ENCODE data around the gene DKK2.

DKK2 gene

DNA sequence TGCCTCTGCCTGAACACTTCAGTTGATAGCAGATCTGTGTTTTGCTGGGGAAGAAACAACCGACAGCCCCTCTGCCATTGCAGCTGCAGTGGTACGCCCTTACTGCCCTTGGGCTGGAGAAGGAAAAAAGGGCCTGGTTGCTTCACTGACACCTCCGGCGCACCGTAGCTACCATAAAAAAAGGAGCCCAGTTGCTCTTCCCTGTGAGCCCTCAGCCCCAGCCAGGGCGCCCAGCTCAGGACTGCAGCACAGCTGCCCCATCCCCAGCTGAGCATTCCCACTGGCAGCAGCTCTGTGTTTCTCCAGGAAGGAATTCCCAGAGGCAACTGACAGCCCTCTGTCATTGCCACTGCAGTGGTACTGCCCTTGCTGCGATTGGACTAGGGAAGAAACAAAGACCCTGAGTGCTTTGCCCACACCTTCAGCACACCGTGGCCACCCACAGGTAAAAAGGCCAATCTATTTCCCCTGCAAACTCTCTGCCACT, 142.7 kb downstream of the DKK2 start:
- Histone ChIP-seq H3K36me3 (ENCODE audit: insufficient read depth, low read length) (no peaks in the 10 kb centered on the region), H3K4me3 (ENCODE audit: low read depth, low read length, poor library complexity, severe bottlenecking) (no peak overlapping the region), H3K27me3 (ENCODE audit: insufficient read depth, low read length) (no peaks in the 10 kb centered on the region), H3K27ac (ENCODE audit: low read depth, low read length, poor library complexity, severe bottlenecking) (no peak overlapping the region), H3K4me2 (ENCODE audit: low read length) (no peak overlapping the region), H4K20me1 (ENCODE audit: insufficient read depth, low read length) (no peaks in the 10 kb centered on the region), H3K79me2 (ENCODE audit: insufficient read depth, low read length) (no peaks in the 10 kb centered on the region), H3F3A (ENCODE audit: insufficient read depth, low read length) (no peaks in the 10 kb centered on the region), H3K9ac (ENCODE audit: low read length) (no peak overlapping the region), H2AFZ (ENCODE audit: low read length) (no peak overlapping the region), H3K9me2 (ENCODE audit: low read depth, low read length) (no peaks in the 10 kb centered on the region), H3K9me3 (ENCODE audit: low read length) (no peaks in the 10 kb centered on the region), H3K4me1 (ENCODE audit: insufficient read depth, low read length, severe bottlenecking) (no peaks in the 10 kb centered on the region)
- no peak for TF ChIP-seq EZH2 (IDR thresholded peaks at IDR 0.05; ENCODE audit: borderline replicate concordance, low read length)
- no peak for TF ChIP-seq CTCF (IDR thresholded peaks at IDR 0.05; ENCODE audit: low read length)

- no peaks in the 10 kb centered on the region for H4K20me1 ChIP-seq (ENCODE audit: insufficient read depth, low read length)
- H3K9me2 ChIP-seq (ENCODE audit: low read depth, low read length) = no peaks in the 10 kb centered on the region
- no peak for TF ChIP-seq CTCF (IDR thresholded peaks at IDR 0.05; ENCODE audit: low read length)
- no peak for TF ChIP-seq EZH2 (IDR thresholded peaks at IDR 0.05; ENCODE audit: borderline replicate concordance, low read length)
- no peak overlapping the region for H3K4me3 ChIP-seq (ENCODE audit: low read depth, low read length, poor library complexity, severe bottlenecking)
- no peaks in the 10 kb centered on the region for H3F3A ChIP-seq (ENCODE audit: insufficient read depth, low read length)
- no peak overlapping the region for H3K9ac ChIP-seq (ENCODE audit: low read length)
- no peak overlapping the region for H3K27ac ChIP-seq (ENCODE audit: low read depth, low read length, poor library complexity, severe bottlenecking)
- H3K79me2 ChIP-seq (ENCODE audit: insufficient read depth, low read length) = no peaks in the 10 kb centered on the region
- no peaks in the 10 kb centered on the region for H3K27me3 ChIP-seq (ENCODE audit: insufficient read depth, low read length)
- no peak overlapping the region for H3K4me2 ChIP-seq (ENCODE audit: low read length)
- no peaks in the 10 kb centered on the region for H3K9me3 ChIP-seq (ENCODE audit: low read length)
- no peak overlapping the region for H2AFZ ChIP-seq (ENCODE audit: low read length)
- no peaks in the 10 kb centered on the region for H3K4me1 ChIP-seq (ENCODE audit: insufficient read depth, low read length, severe bottlenecking)
- no peaks in the 10 kb centered on the region for H3K36me3 ChIP-seq (ENCODE audit: insufficient read depth, low read length)
Measured at GRCh38 chr4:106892786-106893185, 143.3 kb downstream of the DKK2 start.

- no peaks in the 10 kb centered on the region for H3K9me2 ChIP-seq (ENCODE audit: low read depth, low read length)
- H3K36me3 ChIP-seq (ENCODE audit: insufficient read depth, low read length) = no peaks in the 10 kb centered on the region
- no peak overlapping the region for H3K4me3 ChIP-seq (ENCODE audit: low read depth, low read length, poor library complexity, severe bottlenecking)
- TF ChIP-seq EZH2 (IDR thresholded peaks at IDR 0.05; ENCODE audit: borderline replicate concordance, low read length) (no peak), CTCF (IDR thresholded peaks at IDR 0.05; ENCODE audit: low read length) (peak; percentile 36; the same call in 1 of the 2 replicates)
- no peak overlapping the region for H3K9ac ChIP-seq (ENCODE audit: low read length)
- no peak overlapping the region for H2AFZ ChIP-seq (ENCODE audit: low read length)
- H3K27me3 ChIP-seq (ENCODE audit: insufficient read depth, low read length) = no peaks in the 10 kb centered on the region
- no peaks in the 10 kb centered on the region for H3K79me2 ChIP-seq (ENCODE audit: insufficient read depth, low read length)
- no peaks in the 10 kb centered on the region for H3F3A ChIP-seq (ENCODE audit: insufficient read depth, low read length)
- H3K9me3 ChIP-seq (ENCODE audit: low read length) = no peaks in the 10 kb centered on the region
- no peak overlapping the region for H3K4me2 ChIP-seq (ENCODE audit: low read length)
- H3K4me1 ChIP-seq (ENCODE audit: insufficient read depth, low read length, severe bottlenecking) = no peaks in the 10 kb centered on the region
- no peaks in the 10 kb centered on the region for H4K20me1 ChIP-seq (ENCODE audit: insufficient read depth, low read length)
- no peak overlapping the region for H3K27ac ChIP-seq (ENCODE audit: low read depth, low read length, poor library complexity, severe bottlenecking)
Measured at GRCh38 chr4:106875340-106875739, 160.8 kb downstream of the DKK2 start.
